ENCODE measurements around the gene NDUFA13.

Gene NDUFA13

DNA sequence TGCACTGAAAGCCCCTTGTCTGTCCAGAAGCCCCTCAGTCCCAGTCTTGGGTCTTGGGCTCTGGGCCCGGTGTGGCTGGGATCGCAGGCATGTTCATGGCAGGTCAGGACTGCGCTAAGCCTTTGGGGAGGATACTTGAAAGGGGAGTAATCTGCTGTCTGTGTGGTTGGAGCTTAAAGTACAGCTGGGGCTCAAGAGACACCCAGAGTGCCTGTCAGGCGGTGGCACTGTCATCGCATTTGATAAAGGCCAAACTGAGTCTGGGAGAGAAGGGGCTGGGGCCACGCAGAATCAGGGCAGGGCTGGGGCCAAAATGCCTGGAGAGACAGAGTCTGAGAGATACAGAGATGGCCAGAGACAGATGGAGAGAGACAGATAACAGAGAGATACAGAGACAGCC, 17.8 kb downstream of the NDUFA13 start:
- no peak for DNase-seq (ENCODE audit: low read depth)

DNA sequence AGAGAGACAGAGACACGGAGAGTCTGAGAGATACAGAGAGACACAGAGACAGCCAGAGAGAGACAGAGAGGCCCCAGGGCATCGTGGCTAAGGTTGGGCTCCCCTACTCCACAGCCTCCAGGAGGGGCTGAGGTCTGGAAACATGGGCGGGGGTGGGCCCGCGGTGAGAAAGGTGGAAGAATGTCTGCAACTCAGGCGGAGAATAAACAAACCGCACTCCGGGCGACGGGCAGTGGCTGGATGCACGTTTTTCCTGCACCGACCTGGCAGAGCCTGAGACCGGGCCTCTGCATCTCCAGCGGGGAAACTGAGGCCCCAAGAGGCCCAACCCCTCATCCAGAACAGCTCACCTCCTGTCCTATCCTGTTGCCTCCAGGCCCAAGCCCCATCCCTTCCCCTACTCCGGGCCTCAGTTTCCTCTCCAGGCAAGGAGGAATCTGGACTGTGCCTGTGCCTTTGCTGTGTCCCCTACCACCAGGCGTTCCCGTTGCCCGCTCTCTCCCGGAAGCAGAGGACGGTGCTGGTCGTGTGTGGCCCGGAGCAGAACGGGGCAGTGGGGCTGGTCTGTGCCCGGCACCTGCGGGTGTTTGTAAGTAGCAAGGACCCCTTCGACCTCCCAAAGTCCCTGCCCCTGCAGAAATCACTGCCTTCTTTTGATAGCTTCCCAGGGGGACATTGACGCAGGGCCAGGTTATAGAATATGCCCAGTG, 18.7 kb downstream of the NDUFA13 start:
- no peak for DNase-seq (ENCODE audit: low read depth)

- DNase-seq (ENCODE audit: low read depth), result no peak
Measured at GRCh38 chr19:19535311-19536191, 19.5 kb downstream of the NDUFA13 start.

- DNase-seq (ENCODE audit: low read depth), result no peak
Measured at GRCh38 chr19:19537075-19538048, 21.3 kb downstream of the NDUFA13 start.

DNA sequence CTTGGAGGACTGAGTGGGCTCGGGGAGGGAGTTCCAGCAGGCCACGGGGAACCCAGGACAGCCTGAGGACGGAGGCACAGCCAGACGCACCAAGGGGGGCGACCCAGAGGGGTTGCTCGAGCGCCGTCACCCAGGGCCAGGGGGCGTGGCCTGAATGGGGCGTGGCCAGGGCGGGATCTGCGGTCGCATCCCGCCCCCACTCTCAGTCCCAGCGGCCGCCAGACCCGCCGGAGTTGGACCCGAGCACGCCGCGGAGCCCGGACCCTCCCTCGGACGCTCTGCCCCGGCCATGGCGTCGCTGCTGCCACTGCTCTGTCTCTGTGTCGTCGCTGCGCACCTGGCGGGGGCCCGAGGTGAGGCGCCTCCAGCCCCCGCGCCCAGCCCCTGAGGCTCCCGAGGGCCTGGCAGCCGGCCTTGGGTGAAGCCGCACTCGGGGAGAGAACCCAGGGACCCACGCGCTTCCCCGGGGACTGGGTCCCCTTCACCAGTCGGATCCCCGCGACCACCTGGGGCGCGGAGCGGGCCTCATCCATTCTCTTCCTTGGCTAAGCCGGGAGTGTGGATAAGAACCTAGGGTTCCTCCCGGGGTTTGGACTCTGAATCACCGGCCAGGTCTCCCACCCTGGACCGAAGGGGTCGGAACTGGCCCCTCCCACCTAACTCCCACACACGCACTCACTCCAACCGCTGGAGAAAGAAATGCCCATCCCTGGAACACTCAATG, 22.2 kb downstream of the NDUFA13 start, which contains the start of gene CILP2:
CILP2 (plus strand) TSS at position 205 of the 724 bp plus-strand sequence; CDS start at position 290, 85 bp downstream.
- no peak for DNase-seq (ENCODE audit: low read depth)

DNA sequence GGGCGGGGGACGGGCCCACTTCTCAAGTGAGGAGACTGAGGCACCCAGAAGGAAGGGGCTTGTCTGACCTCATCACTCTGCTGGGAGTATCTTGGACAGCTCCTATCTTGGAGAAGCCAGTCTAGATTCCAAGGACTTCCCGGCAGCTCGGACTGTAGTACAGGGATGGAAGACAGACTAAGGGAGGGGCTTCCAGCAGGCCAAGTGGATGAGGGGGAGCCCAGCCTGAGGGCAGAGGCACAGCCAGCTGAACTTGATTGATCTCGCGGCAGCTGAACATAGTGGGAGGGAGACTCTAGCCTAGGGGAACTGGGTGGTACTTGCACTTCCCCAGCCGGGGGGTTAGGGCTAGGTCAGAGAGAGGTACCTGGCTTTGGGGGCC, 22.8 kb downstream of the NDUFA13 start:
- DNase-seq (ENCODE audit: low read depth), result no peak

DNA sequence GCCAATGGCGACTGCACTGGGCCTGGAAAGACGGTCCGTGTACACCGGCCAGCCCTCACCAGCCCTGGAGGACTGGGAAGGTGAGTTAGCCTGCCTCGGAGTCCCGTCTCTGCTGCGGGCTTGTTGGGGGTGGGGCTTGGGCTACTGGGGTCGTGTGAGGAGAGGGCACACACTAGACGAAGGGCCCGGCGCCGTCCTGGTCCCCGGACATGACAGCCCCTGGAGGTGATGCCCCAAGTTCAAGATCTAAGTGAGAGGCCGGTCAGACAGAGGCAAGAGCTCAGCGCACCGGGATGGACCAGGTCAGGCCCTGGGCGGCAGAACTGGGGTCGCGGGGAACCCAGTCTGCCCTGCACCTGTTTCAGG, 23.7 kb downstream of the NDUFA13 start:
- no peak for DNase-seq (ENCODE audit: low read depth)

- no peak for DNase-seq (ENCODE audit: low read depth)
Measured at GRCh38 chr19:19540064-19540714, 24.2 kb downstream of the NDUFA13 start.

DNA sequence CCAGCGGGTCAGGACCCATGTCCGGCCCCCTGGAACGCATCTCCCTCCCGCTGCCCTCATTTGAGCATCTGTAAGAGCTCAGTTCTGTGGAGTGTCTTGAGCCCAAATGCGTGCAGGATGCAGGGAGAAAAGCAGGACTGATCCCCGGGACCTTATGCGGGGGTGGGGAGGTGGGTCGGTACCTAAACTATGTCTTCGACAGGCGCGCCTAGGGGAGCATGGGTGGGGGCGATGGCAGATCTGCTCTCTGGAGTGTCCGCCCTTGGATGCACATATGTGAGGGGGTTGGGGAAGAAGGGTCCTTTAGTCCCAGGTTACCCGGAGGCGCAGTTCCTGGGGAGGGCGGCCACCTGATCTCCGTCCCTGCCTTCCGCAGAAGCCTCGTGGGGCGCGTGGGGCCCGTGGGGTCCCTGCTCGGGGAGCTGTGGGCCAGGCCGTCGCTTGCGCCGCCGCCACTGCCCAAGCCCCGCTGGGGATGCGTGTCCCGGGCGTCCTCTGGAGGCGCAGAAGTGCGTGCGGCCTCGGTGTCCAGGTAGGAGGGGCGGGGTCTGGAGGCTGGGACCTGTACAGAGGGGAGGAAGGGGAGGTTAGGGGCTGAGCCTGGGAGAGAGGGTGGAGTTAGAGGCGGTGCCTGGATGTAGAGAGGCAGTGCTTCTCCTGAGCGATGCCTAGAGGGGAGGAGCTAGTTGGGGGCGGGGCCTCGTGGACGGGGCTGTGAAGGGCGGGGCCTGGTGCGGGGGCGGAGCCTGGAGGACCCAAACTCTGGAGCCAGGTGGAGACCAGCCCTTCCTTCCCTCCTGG, 24.9 kb downstream of the NDUFA13 start:
- no peak for DNase-seq (ENCODE audit: low read depth)

DNA sequence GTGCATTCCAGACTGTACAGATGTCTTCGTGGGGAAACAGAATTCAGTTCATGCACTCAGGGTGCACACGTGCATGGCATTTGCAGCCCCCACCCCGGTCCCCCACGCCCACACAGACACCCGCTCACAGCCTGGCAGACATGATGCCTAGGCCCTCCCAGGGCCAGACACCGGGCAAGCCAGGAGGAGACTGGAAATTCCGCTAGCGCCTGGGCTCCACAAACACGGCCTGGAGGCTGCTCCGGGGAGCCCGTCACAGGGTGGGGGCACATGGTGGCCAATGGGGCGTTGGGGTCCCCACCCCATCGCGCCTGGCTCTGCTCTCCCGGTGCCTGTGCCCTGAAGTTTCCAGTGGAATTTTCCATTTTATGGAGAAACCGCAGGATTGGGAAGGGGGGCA, 25.6 kb downstream of the NDUFA13 start:
- DNase-seq (ENCODE audit: low read depth), result no peak

DNA sequence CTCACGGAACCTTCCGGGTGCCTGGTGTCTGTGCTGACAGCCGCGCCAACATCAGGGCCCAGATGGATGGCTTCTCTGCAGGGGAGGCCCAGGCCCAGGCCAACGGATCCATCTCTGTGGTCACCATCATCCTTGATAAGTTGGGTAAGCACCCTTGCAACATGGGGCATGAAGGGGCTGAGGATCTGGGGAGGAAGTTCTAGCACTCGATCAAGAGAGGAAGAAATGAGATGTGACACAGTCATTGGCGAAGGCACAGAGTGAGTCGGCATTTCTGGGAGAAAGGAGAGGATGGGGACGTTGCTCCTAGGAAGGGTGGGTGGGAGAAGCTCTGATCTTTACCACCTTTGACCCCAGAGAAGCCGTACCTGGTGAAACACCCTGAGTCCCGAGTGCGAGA, 26.5 kb downstream of the NDUFA13 start:
- DNase-seq (ENCODE audit: low read depth), result no peak

GRCh38 chr19:19543101-19543500, 27.1 kb downstream of the NDUFA13 start:
- no peak for DNase-seq (ENCODE audit: low read depth)

- no peak for DNase-seq (ENCODE audit: low read depth)
Measured at GRCh38 chr19:19543640-19544039, 27.6 kb downstream of the NDUFA13 start.

DNA sequence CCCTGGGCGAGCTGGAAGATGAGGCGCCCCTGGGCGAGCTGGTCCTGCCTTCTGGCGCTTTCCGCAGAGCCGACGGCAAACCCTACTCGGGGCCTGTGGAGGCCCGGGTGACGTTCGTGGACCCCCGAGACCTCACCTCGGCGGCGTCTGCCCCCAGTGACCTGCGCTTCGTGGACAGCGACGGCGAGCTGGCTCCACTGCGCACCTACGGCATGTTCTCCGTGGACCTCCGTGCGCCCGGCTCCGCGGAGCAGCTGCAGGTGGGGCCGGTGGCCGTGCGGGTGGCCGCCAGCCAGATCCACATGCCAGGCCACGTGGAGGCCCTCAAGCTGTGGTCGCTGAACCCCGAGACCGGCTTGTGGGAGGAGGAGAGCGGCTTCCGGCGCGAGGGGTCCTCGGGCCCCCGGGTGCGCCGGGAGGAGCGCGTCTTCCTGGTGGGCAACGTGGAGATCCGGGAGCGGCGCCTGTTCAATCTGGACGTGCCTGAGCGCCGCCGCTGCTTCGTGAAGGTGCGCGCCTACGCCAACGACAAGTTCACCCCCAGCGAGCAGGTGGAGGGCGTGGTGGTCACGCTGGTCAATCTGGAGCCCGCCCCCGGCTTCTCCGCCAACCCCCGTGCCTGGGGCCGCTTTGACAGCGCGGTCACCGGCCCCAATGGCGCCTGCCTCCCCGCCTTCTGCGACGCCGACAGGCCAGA, 28.4 kb downstream of the NDUFA13 start:
- no peak for DNase-seq (ENCODE audit: low read depth)

- DNase-seq (ENCODE audit: low read depth), result no peak
Measured at GRCh38 chr19:19544954-19545591, 29.0 kb downstream of the NDUFA13 start.

- no peak for DNase-seq (ENCODE audit: low read depth)
Measured at GRCh38 chr19:19545707-19546106, 29.7 kb downstream of the NDUFA13 start.

DNA sequence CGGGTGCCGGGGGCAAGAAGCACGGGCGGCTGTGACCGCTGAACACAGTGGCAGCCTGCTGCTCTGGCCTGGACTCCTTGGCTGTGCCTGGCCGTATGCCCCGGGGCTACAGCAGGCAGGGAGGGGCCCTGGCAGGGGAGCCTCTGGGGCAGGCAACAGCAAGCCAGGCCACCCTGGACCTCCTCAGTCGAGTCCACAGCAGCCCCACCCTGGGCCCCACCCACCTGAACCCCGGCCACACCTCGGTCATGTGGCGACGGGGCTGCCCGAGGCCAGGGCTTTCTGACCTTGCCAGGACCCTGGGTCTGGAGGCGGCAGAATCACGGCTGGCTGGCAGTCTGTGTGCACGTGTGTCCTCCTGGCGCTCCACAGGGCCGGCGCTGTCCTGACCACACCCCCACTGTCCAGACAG, 30.7 kb downstream of the NDUFA13 start:
- no peak for DNase-seq (ENCODE audit: low read depth)

GRCh38 chr19:19547674-19548336, 31.8 kb downstream of the NDUFA13 start:
- no peak for DNase-seq (ENCODE audit: low read depth)
